ENCODE measurements around the gene LGMN.

DNA sequence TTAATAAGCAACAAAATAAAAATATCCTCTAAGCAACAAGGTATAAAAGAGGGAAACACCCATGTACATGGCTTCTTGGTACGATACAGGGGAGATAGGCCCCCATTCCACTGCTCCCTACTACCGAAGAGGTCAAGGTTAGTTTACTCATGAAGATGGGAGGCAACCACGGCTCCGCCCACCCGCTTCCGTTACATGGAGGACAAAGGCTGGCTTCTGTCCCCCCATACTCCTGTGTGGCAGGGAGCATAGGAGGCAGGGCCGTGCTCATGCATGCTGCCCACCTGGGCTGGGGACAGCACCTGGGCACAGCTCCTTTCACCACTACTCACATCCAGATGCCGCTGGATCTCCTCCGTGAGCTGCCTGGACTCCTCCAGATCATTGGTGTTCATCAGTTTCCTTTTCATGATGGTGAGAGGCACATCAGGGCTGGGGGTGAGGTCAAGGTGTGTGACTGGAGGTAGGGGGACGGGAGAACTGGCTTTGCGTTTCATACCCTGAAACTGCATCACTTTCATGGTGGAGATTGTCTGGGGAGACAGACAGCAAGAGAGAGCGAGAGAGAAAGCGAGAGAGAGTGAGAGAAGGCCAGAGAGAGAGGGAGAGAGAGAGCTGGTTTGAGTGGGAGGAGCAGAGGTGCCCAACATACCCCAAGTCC is 39.0 kb downstream of the LGMN start:
- TF ChIP-seq, protein P1, sequence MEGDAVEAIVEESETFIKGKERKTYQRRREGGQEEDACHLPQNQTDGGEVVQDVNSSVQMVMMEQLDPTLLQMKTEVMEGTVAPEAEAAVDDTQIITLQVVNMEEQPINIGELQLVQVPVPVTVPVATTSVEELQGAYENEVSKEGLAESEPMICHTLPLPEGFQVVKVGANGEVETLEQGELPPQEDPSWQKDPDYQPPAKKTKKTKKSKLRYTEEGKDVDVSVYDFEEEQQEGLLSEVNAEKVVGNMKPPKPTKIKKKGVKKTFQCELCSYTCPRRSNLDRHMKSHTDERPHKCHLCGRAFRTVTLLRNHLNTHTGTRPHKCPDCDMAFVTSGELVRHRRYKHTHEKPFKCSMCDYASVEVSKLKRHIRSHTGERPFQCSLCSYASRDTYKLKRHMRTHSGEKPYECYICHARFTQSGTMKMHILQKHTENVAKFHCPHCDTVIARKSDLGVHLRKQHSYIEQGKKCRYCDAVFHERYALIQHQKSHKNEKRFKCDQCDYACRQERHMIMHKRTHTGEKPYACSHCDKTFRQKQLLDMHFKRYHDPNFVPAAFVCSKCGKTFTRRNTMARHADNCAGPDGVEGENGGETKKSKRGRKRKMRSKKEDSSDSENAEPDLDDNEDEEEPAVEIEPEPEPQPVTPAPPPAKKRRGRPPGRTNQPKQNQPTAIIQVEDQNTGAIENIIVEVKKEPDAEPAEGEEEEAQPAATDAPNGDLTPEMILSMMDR (IDR thresholded peaks at IDR 0.05; ENCODE audit: low read depth, low read length, missing input control), result no peak
- TF ChIP-seq, protein P2, sequence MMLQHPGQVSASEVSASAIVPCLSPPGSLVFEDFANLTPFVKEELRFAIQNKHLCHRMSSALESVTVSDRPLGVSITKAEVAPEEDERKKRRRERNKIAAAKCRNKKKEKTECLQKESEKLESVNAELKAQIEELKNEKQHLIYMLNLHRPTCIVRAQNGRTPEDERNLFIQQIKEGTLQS (IDR thresholded peaks at IDR 0.05), result no peak
- no peak for TF ChIP-seq TAF1 (conservative IDR thresholded peaks at IDR 0.05)
